ENCODE results near the gene PARVG. TPM values are rescaled to one million over a fixed set of nuclear protein-coding genes. Genes with fewer than 3 reads are reported as not detected.

Gene PARVG
- total RNA-seq, 1 donor from 2014 or later = 3.1 TPM

DNA sequence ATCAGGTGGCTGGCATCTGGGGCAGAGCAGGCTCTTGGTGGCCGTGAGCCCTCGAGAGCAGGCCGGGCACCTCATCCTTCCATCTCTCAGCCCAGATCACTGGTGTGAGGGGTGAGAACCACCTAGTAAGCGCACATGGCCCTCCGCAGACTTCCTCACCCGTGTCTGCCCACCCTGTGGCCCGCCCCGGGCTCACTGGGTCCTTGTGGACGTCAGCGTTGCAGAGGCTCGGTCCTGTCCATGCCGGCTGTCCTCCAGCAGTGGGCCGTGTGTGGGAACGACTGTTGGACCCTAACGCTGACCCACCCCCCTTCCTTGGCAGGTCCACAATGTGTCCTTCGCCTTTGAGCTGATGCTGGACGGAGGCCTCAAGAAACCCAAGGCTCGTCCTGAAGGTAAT lies 17.2 kb upstream of the PARVG start:
- H3K4me1 ChIP-seq (ENCODE audit: control insufficient read depth in 3 of 3, insufficient read depth in 3 of 3, low read length in 3 of 3) = no peaks in the 10 kb centered on the region
- H3K36me3 ChIP-seq (ENCODE audit: control insufficient read depth in 3 of 3, insufficient read depth in 3 of 3, low read length in 3 of 3) = peaks cover 46 to 63% (median 55%) of the 10 kb centered on the region in 3 donors
- H3K9ac ChIP-seq (ENCODE audit: low read depth in 1 of 3, low read length in 3 of 3) = no peak overlapping the region
- no peaks in the 10 kb centered on the region for H3K9me3 ChIP-seq (ENCODE audit: control insufficient read depth in 3 of 3, low read length in 3 of 3)
- H3K27ac ChIP-seq (ENCODE audit: low read depth, low read length) = no peak overlapping the region
- no peaks in the 10 kb centered on the region for H3K27me3 ChIP-seq (ENCODE audit: control insufficient read depth in 3 of 3, insufficient read depth in 3 of 3, low read length in 3 of 3)
- no peak overlapping the region for H3K4me3 ChIP-seq (ENCODE audit: low read length in 3 of 3)

DNA sequence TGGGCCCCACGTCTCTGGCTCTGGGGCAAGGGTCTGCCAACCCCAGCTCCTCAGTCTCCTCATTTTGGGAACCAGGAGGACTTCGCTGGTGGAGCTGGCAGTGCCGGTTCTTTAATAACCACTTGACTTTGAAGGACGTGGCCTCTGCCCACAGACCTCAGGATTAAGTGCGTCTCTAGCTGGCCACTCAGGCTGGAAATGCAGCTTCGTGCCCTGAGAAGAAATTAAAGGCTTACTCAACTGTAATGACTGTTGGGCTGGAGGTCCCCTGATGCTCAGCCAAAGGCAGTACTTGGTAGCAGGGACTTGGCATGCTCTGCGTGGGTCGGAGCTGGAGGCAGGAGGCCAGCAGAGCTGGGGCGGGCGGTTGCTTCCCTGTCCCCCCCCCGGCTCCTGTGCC lies 16.7 kb upstream of the PARVG start:
- H3K27me3 ChIP-seq (ENCODE audit: control insufficient read depth in 3 of 3, insufficient read depth in 3 of 3, low read length in 3 of 3) = no peaks in the 10 kb centered on the region
- H3K9ac ChIP-seq (ENCODE audit: low read depth in 1 of 3, low read length in 3 of 3) = no peak overlapping the region
- H3K36me3 ChIP-seq (ENCODE audit: control insufficient read depth in 3 of 3, insufficient read depth in 3 of 3, low read length in 3 of 3) = peaks cover 44 to 61% (median 54%) of the 10 kb centered on the region in 3 donors
- H3K4me1 ChIP-seq (ENCODE audit: control insufficient read depth in 3 of 3, insufficient read depth in 3 of 3, low read length in 3 of 3) = no peaks in the 10 kb centered on the region
- no peaks in the 10 kb centered on the region for H3K9me3 ChIP-seq (ENCODE audit: control insufficient read depth in 3 of 3, low read length in 3 of 3)
- H3K27ac ChIP-seq (ENCODE audit: low read depth, low read length) = no peak overlapping the region
- H3K4me3 ChIP-seq (ENCODE audit: low read length in 3 of 3) = no peak overlapping the region

DNA sequence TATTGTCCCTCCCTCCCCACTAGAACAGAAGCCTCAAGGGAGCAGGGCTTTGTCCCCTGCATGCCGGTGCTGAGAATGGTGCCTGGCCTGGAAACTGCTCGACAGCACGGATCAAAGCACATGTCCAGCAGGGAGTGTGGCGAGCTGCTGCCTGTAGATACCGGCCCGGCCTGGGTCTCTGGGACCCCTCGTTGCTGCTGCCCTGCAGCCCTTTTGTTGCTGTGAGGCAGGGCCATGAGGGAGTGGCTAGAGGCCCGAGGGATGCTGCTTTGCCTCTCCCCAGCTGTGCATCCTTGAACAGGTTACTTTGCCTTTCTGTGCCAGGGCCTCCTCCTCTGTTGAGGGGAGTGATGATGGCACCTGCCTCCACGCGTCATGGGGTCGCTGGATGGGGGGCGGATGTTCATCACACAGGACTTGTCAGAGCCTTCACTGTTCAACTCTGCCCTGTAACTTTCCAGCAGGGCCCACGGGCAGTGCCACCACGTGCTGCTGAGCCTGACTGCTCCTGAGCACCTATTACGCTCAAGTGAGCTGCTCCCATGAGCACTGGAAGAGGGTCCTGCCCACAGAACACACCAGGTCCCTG lies 15.3 kb upstream of the PARVG start:
- Histone ChIP-seq H3K27ac (ENCODE audit: low read depth, low read length) (no peak overlapping the region), H3K36me3 (ENCODE audit: control insufficient read depth in 3 of 3, insufficient read depth in 3 of 3, low read length in 3 of 3) (peaks cover 38 to 58% (median 43%) of the 10 kb centered on the region in 3 donors), H3K9ac (ENCODE audit: low read depth in 1 of 3, low read length in 3 of 3) (no peak overlapping the region), H3K4me1 (ENCODE audit: control insufficient read depth in 3 of 3, insufficient read depth in 3 of 3, low read length in 3 of 3) (no peaks in the 10 kb centered on the region), H3K27me3 (ENCODE audit: control insufficient read depth in 3 of 3, insufficient read depth in 3 of 3, low read length in 3 of 3) (no peaks in the 10 kb centered on the region), H3K4me3 (ENCODE audit: low read length in 3 of 3) (no peak overlapping the region), H3K9me3 (ENCODE audit: control insufficient read depth in 3 of 3, low read length in 3 of 3) (no peaks in the 10 kb centered on the region)

DNA sequence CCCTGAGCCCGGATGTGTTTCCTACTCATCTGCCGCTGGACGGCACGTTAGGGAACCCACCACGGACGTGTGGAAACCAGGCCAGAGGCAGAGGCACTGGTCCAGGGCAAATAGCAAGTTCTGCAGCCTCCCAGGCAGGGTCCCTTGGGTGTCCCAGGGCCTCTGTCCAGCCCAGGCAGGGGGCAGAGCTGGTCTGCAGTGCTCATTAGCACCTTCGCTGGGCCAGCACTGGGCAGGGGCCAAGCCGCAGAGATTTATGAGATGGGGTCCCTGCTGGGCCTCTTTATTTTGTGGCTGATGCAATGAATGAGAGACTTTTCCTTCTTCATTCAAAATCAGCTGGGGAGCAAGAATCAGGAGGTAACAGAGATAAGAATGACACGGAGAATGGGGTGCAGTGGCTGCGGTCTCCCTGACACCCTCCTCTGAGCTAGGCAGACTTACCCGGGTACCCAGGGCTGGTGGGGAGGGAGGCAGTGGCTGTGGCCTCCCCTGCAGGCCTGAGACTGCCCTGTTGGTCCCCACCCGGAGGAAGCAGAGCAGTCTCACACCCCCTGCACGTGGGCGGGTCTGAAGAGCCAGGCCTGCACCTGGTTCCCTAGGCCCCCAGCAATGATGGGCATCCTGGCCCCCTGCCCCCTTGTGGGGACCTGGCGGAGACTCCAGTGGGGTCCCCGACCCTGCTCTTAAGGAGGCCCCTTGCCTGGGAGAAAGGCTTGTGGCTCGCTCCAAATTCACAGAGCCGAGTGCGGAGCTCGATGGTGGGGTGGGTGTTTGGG lies 14.0 kb upstream of the PARVG start:
- Histone ChIP-seq H3K27ac (ENCODE audit: low read depth, low read length) (no peak overlapping the region), H3K9ac (ENCODE audit: low read depth in 1 of 3, low read length in 3 of 3) (no peak overlapping the region), H3K4me1 (ENCODE audit: control insufficient read depth in 3 of 3, insufficient read depth in 3 of 3, low read length in 3 of 3) (no peaks in the 10 kb centered on the region), H3K27me3 (ENCODE audit: control insufficient read depth in 3 of 3, insufficient read depth in 3 of 3, low read length in 3 of 3) (no peaks in the 10 kb centered on the region), H3K36me3 (ENCODE audit: control insufficient read depth in 3 of 3, insufficient read depth in 3 of 3, low read length in 3 of 3) (peaks cover 31 to 49% (median 40%) of the 10 kb centered on the region in 3 donors), H3K4me3 (ENCODE audit: low read length in 3 of 3) (no peak overlapping the region), H3K9me3 (ENCODE audit: control insufficient read depth in 3 of 3, low read length in 3 of 3) (no peaks in the 10 kb centered on the region)

DNA sequence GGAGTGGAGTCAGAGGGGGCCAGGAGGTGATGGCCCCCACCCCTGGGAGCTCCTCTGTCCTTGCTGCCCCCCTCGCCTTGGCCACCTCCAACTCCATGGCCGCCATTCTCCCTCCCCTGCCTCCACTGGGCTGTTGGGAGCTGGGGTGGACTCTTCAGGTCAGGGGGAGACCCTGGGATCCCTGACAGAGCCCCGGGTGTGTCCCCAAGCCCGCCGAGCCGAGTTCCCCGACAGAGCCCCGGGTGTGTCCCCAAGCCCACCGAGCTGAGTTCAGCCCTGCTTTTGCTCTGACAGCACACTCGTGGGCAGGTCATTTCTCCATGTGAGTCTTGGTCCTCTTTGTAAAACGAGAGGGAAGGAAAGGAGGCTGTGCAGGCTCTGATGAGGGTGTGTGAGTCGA lies 13.2 kb upstream of the PARVG start:
- H3K4me3 ChIP-seq (ENCODE audit: low read length in 3 of 3) = no peak overlapping the region
- no peak overlapping the region for H3K9ac ChIP-seq (ENCODE audit: low read depth in 1 of 3, low read length in 3 of 3)
- peaks cover 27 to 46% (median 40%) of the 10 kb centered on the region in 3 donors for H3K36me3 ChIP-seq (ENCODE audit: control insufficient read depth in 3 of 3, insufficient read depth in 3 of 3, low read length in 3 of 3)
- no peaks in the 10 kb centered on the region for H3K9me3 ChIP-seq (ENCODE audit: control insufficient read depth in 3 of 3, low read length in 3 of 3)
- no peak overlapping the region for H3K27ac ChIP-seq (ENCODE audit: low read depth, low read length)
- H3K4me1 ChIP-seq (ENCODE audit: control insufficient read depth in 3 of 3, insufficient read depth in 3 of 3, low read length in 3 of 3) = peaks cover 0 to 8% (median 7%) of the 10 kb centered on the region in 3 donors
- H3K27me3 ChIP-seq (ENCODE audit: control insufficient read depth in 3 of 3, insufficient read depth in 3 of 3, low read length in 3 of 3) = no peaks in the 10 kb centered on the region

DNA sequence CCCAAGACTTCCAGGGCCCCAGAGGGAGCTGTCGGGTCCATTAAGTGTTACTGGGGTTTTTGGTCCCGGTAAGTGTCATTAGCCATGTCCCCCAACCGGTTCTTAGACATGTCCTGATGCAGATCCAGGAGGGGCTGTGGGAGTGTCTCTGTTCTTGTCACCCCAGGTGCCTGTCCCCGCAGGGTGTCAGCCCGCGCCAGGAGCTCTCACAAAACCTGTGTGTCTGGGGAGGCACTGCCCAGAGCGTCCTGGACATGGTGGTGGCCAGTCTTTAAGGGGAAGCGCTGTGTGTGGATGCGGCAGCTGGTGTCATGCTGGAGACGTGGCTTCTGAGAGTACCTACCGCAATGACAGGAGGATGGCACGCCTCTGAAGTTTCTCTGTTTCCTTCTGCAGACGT lies 12.5 kb upstream of the PARVG start:
- no peaks in the 10 kb centered on the region for H3K9me3 ChIP-seq (ENCODE audit: control insufficient read depth in 3 of 3, low read length in 3 of 3)
- peaks cover 23 to 46% (median 35%) of the 10 kb centered on the region in 3 donors for H3K36me3 ChIP-seq (ENCODE audit: control insufficient read depth in 3 of 3, insufficient read depth in 3 of 3, low read length in 3 of 3)
- peaks cover 5 to 15% (median 14%) of the 10 kb centered on the region in 3 donors for H3K4me1 ChIP-seq (ENCODE audit: control insufficient read depth in 3 of 3, insufficient read depth in 3 of 3, low read length in 3 of 3)
- H3K27me3 ChIP-seq (ENCODE audit: control insufficient read depth in 3 of 3, insufficient read depth in 3 of 3, low read length in 3 of 3) = no peaks in the 10 kb centered on the region
- no peak overlapping the region for H3K4me3 ChIP-seq (ENCODE audit: low read length in 3 of 3)
- no peak overlapping the region for H3K27ac ChIP-seq (ENCODE audit: low read depth, low read length)
- no peak overlapping the region for H3K9ac ChIP-seq (ENCODE audit: low read depth in 1 of 3, low read length in 3 of 3)

DNA sequence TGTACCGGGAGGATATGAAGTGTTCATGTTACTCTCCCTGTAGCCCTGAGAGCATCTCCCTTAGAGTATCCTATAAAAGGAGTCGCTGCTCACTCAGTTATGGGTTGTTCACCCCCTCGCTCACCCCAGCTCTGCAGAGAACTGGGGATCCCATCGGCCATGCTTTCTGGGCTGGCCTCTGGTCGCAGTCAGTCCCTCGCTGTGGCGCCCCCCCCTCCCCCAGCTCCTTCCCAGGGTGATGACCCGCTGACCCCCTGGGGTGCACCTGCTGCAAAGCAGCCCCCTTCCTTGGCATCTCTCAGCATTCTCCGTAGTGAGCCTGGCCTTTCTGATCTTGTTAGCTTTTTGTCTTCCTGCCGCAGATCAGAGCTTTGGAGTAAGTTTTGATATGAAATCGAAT lies 10.3 kb upstream of the PARVG start:
- Histone ChIP-seq H3K27ac (ENCODE audit: low read depth, low read length) (no peak overlapping the region), H3K36me3 (ENCODE audit: control insufficient read depth in 3 of 3, insufficient read depth in 3 of 3, low read length in 3 of 3) (peaks cover 16 to 32% (median 24%) of the 10 kb centered on the region in 3 donors), H3K4me3 (ENCODE audit: low read length in 3 of 3) (no peak overlapping the region), H3K9me3 (ENCODE audit: control insufficient read depth in 3 of 3, low read length in 3 of 3) (no peaks in the 10 kb centered on the region), H3K9ac (ENCODE audit: low read depth in 1 of 3, low read length in 3 of 3) (no peak overlapping the region), H3K4me1 (ENCODE audit: control insufficient read depth in 3 of 3, insufficient read depth in 3 of 3, low read length in 3 of 3) (peaks cover 5 to 15% (median 15%) of the 10 kb centered on the region in 3 donors), H3K27me3 (ENCODE audit: control insufficient read depth in 3 of 3, insufficient read depth in 3 of 3, low read length in 3 of 3) (no peaks in the 10 kb centered on the region)

DNA sequence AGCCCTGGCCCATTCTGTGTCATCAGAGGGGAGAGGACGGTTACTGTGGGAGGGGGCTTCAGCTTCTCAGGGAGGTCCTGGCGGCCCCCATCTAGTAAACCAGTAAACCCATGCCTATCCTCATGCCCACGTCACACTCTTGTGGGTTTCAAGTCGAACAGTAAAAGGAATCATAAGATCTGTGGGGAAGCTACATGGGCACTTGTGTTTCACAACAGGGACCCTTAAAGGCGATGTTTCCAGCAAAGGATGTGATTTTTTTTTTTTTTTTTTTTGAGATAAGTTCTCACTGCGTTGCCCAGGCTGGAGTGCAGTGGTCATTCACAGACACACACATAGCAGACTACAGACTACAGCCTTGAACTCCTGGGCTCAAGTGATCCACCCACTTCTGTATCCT lies 9.2 kb upstream of the PARVG start:
- Histone ChIP-seq H3K9me3 (ENCODE audit: control insufficient read depth in 3 of 3, low read length in 3 of 3) (no peaks in the 10 kb centered on the region), H3K4me1 (ENCODE audit: control insufficient read depth in 3 of 3, insufficient read depth in 3 of 3, low read length in 3 of 3) (peaks cover 5 to 15% (median 15%) of the 10 kb centered on the region in 3 donors), H3K36me3 (ENCODE audit: control insufficient read depth in 3 of 3, insufficient read depth in 3 of 3, low read length in 3 of 3) (peaks cover 13 to 30% (median 19%) of the 10 kb centered on the region in 3 donors), H3K9ac (ENCODE audit: low read depth in 1 of 3, low read length in 3 of 3) (no peak overlapping the region), H3K4me3 (ENCODE audit: low read length in 3 of 3) (no peak overlapping the region), H3K27me3 (ENCODE audit: control insufficient read depth in 3 of 3, insufficient read depth in 3 of 3, low read length in 3 of 3) (no peaks in the 10 kb centered on the region), H3K27ac (ENCODE audit: low read depth, low read length) (no peak overlapping the region)

DNA sequence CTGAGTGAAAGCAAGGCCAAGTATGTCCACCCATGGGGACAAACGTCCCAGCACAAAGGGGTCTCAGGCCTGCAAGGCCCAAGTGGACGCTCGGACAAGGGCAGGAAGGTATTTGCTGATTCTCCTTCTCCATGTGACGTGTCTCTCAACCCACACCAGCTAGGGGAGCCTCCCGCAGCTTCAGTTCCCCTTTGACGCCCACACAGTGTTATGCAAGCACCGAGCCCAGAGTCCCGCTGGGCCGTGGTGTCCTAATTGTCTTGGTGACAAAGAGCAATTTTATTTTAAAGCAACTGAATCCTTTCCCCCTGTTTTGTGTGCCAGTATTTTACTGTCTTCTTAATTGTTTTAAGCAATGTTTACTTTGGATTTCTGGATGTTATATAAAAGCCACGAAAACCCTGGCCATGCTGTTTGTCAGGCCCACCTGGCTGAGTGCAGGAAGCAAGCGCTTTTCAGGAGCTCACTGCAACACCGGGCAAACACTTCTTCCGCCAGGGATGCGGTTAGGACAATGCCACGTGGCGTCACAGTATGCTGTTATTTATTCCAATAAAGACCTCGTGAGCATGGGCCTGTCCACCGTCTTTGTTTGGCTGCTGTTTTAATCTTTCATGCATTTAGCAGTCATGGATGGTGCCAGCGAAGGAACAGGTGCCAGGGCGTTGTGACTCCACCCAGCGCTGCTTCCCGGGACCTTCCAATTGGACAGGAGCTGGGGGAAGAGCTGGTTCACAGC lies 8.2 kb upstream of the PARVG start:
- Histone ChIP-seq H3K4me3 (ENCODE audit: low read length in 3 of 3) (no peak overlapping the region), H3K27me3 (ENCODE audit: control insufficient read depth in 3 of 3, insufficient read depth in 3 of 3, low read length in 3 of 3) (no peaks in the 10 kb centered on the region), H3K36me3 (ENCODE audit: control insufficient read depth in 3 of 3, insufficient read depth in 3 of 3, low read length in 3 of 3) (peaks cover 13 to 21% (median 16%) of the 10 kb centered on the region in 3 donors), H3K9me3 (ENCODE audit: control insufficient read depth in 3 of 3, low read length in 3 of 3) (no peaks in the 10 kb centered on the region), H3K4me1 (ENCODE audit: control insufficient read depth in 3 of 3, insufficient read depth in 3 of 3, low read length in 3 of 3) (peaks cover 5 to 15% (median 15%) of the 10 kb centered on the region in 3 donors), H3K9ac (ENCODE audit: low read depth in 1 of 3, low read length in 3 of 3) (peak overlapping the region in 1 of 3 donors; percentile 45), H3K27ac (ENCODE audit: low read depth, low read length) (peak overlapping the region; percentile 19)

DNA sequence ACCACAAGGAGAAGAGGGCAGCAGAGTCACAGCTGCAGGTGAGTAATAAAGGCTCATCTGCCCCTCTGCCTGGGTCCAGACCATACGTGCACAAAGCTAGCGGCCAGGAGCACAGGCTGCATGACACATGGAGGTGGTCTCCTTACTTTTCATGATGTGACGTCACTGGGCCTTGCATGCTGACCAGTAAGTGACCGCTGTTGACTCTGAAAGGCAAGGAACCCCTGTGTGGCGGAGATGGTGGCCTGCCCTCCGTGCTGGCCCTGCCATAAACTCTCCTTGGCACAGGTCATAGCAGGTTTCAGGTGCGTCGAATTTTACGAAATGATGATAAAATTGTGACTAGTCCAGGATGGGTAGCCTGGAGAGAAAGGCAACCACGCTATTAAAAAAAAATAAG lies 7.6 kb upstream of the PARVG start:
- Histone ChIP-seq H3K9ac (ENCODE audit: low read depth in 1 of 3, low read length in 3 of 3) (no peak overlapping the region), H3K27me3 (ENCODE audit: control insufficient read depth in 3 of 3, insufficient read depth in 3 of 3, low read length in 3 of 3) (no peaks in the 10 kb centered on the region), H3K27ac (ENCODE audit: low read depth, low read length) (peak overlapping the region; percentile 19), H3K36me3 (ENCODE audit: control insufficient read depth in 3 of 3, insufficient read depth in 3 of 3, low read length in 3 of 3) (peaks cover 9 to 15% (median 10%) of the 10 kb centered on the region in 3 donors), H3K4me1 (ENCODE audit: control insufficient read depth in 3 of 3, insufficient read depth in 3 of 3, low read length in 3 of 3) (peaks cover 5 to 15% (median 15%) of the 10 kb centered on the region in 3 donors), H3K9me3 (ENCODE audit: control insufficient read depth in 3 of 3, low read length in 3 of 3) (no peaks in the 10 kb centered on the region), H3K4me3 (ENCODE audit: low read length in 3 of 3) (no peak overlapping the region)
